Subcutaneous abdominal adipose tissue (tissue), 5 donors: ENCODE data around the gene NKG7.
"Not testable (repeated sequence)": the region's sequence is repeated elsewhere in the genome, so short reads cannot be mapped to it uniquely, and the experiment has no call there.

Experiments used
- H3K27ac ChIP-seq: one replicate; pipeline ENCODE4 v1.7.0; 2013; ENCODE audit warnings: low read depth, mild to moderate bottlenecking, inconsistent platforms, low read length, moderate library complexity
- H3K27me3 ChIP-seq, 5 donors: one replicate each; pipeline ENCODE4 v1.7.0; 2013; ENCODE audit warnings: low read length in 5 of 5, inconsistent platforms in 1 of 5; ENCODE audit not compliant: control insufficient read depth in 5 of 5, insufficient read depth in 4 of 5
- H3K36me3 ChIP-seq, 5 donors: one replicate each; pipeline ENCODE4 v1.7.0; 2013; ENCODE audit warnings: low read length in 5 of 5; ENCODE audit not compliant: control insufficient read depth in 5 of 5, insufficient read depth in 5 of 5
- H3K4me1 ChIP-seq, 5 donors: one replicate each; pipeline ENCODE4 v1.7.0; 2013; ENCODE audit warnings: low read length in 5 of 5, mild to moderate bottlenecking in 3 of 5, moderate library complexity in 1 of 5; ENCODE audit not compliant: control insufficient read depth in 5 of 5, insufficient read depth in 5 of 5
- H3K4me3 ChIP-seq, 5 donors: one replicate each; pipeline ENCODE4 v1.7.0; 2013; ENCODE audit warnings: low read length in 5 of 5, low read depth in 1 of 5
- H3K9ac ChIP-seq, 5 donors: one replicate each; pipeline ENCODE4 v1.7.0; 2013; ENCODE audit warnings: low read length in 5 of 5, mild to moderate bottlenecking in 4 of 5, moderate library complexity in 3 of 5
- H3K9me3 ChIP-seq, 5 donors: one replicate each; pipeline ENCODE4 v1.7.0; 2013; ENCODE audit warnings: low read length in 5 of 5; ENCODE audit not compliant: control insufficient read depth in 5 of 5
- donor health status: healthy.
- donor health status: healthy.
- donor health status: healthy.
- donor health status: healthy.
- donor health status: healthy.

NKG7 gene, protein sequence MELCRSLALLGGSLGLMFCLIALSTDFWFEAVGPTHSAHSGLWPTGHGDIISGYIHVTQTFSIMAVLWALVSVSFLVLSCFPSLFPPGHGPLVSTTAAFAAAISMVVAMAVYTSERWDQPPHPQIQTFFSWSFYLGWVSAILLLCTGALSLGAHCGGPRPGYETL

DNA sequence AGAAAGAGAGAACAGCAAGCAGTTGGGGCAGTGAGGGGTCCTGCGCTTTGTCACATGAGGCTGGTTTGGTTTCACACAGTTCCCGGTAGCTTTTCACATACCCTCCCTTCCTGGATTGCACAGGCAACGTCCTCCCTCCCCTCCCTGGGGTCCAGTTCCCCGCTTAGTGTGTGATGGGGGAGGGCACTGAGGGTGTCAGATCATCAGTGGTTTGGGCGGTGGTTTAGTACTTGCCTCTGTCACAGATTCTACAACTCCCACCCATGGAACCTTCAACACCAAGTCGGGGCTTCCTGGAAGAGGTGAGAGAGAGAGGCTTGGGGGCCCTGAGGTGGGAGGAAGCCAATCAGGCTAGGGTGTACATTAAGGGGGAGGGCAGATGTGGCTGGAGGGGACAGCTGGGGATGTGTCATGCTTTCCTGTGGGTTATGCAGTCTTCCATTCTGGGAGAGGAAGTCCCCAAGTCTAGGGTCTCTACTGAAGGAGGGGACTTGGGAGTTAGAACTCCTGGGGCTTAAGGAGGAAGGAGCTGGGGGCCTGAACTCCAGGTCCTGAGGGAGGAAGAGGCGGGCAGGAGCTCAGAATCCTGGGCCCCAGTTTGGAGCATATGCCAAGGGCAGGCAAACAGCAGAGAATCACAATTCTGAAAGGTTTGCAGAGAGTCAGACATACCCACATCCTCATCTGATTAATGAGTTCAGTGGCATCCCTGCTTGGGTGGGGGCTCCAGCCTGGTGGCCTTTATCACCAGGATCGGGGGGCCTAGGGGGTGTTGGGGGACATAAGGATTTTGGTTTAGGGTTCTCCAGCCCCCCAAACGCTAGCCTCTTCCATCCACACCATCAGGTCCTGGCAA lies at the start of gene NKG7:
NKG7 (minus strand) TSS at position 6 of the 856 bp plus-strand sequence. CDS start 119 bp downstream, outside the sequence.
- Histone ChIP-seq H3K9ac (no peak within 1 kb of the TSS), H3K27ac (no peak within 1 kb of the TSS)

DNA sequence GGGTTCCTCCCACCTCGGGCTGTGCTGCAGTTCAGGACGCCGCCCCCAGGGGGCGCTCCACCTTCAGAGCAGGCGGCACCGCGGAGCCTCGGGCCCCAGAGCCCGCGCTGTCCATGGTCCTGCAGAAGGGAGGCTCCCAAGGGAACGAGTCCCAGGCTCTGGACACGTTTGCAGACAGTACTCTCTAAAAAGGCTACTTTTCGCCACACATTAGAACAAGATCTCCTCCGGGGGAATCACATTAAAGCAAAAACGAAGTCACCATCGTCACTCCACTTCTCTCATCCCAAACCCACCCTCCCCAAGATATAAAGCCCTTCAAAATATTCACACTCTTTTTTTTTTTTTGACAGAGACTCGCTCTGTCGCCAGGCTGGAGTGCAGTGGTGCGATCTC lies 49.6 kb upstream of the NKG7 start:
- Histone ChIP-seq H3K9ac (no peak overlapping the region), H3K36me3 (no peaks in the 10 kb centered on the region), H3K9me3 (no peaks in the 10 kb centered on the region), H3K27me3 (peaks cover 2 to 15% (median 13%) of the 10 kb centered on the region in 5 donors), H3K4me3 (no peak overlapping the region), H3K4me1 (peaks cover 0 to 4% (median 0%) of the 10 kb centered on the region in 5 donors), H3K27ac (no peak overlapping the region)

More for the DNA sequence above, at the start of gene NKG7:
- Histone ChIP-seq H3K27me3 (no peaks in the 10 kb centered on the region), H3K9me3 (no peaks in the 10 kb centered on the region), H3K36me3 (no peaks in the 10 kb centered on the region), H3K4me1 (peaks cover 0 to 13% (median 7%) of the 10 kb centered on the region in 5 donors), H3K4me3 (peak within 1 kb of the TSS in 2 of 5 donors; percentile 21 to 22)

DNA sequence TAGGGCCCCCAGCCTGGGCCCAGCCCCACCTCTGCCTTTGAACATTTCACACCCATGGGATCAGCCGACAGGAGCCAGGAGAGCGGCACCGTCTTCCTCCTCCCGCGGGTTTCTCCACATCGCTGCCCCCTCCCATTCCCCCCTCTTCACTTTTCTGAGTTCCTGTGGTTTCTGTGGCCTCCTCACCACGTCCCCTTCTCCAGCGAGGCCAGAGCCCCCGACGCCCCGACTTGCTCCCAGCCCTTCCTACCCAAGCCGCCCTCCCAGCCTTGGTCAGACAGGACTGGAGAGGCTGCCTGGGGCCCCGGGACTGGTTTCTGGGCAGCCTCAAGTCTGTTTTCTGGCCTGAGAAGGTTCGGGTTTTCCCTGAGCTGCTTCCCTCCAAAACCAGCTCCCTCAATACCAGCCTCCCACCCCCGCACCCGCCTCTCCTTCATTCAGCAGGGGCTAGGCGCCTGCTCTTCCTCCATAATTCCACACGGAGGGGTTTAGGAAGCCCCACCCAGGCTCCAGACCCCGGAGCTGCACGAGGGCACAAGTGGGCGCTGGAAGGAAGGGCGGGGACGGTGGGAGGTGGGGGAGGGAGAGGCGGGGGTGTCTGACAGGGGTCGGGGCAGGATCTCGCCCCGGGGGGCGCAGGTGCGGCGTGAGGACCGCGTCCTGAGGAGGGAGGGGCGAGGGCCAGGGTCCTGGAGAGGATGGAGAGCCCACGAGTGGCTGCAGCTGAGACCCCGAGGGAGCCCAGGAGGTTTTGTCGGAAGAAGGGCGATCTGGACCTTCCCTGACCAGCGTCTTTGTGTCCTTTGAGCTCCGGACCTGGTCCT lies 49.0 kb upstream of the NKG7 start:
- H3K9me3 ChIP-seq = no peaks in the 10 kb centered on the region
- H3K9ac ChIP-seq = no peak overlapping the region
- H3K27ac ChIP-seq = no peak overlapping the region
- no peaks in the 10 kb centered on the region for H3K36me3 ChIP-seq
- peaks cover 2 to 16% (median 13%) of the 10 kb centered on the region in 5 donors for H3K27me3 ChIP-seq
- H3K4me1 ChIP-seq = peaks cover 0 to 6% (median 0%) of the 10 kb centered on the region in 5 donors
- H3K4me3 ChIP-seq = no peak overlapping the region

DNA sequence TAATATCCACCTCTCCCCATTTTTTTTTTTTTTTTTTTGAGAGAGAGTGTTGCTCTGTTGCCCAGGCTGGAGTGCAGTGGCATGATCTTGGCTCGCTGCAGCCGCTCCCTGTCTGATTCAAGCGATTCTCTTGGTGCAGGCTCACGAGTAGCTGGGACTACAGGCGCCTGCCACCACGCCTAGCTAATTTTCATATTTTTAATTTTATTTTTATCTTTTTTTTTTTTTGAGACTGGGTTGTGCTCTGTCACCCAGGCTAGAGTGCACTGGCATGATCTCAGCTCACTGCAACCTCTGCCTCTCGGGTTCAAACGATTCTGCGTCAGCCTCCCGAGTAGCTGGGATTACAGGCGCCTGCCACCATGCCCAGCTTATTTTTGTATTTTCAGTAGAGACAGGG lies 48.1 kb upstream of the NKG7 start:
- not testable (repeated sequence) for H3K4me3 ChIP-seq, H3K4me1 ChIP-seq, H3K9ac ChIP-seq, H3K36me3 ChIP-seq, H3K27ac ChIP-seq, H3K9me3 ChIP-seq
- peaks cover 2 to 15% (median 14%) of the 10 kb centered on the region in 5 donors for H3K27me3 ChIP-seq

DNA sequence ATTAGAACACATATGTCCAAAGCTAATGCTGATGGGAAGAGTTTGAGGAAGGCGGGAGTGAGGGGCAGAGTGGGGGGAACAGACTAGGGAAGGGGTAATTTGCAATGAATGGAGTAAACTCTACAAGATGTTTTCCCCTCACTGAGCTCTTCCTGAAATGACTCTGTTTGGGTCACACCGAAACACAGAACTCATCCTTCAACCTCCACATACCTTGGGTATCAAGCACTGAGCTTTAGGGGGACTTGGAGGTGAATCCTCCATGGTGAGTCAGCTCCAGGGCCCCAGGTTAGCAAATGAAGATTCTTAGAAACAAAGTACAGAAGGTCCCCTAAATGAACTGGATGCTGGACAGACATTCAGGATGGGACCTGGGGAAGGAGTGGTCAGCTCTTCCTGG lies 46.3 kb upstream of the NKG7 start:
- H3K4me3 ChIP-seq = no peak overlapping the region
- peaks cover 2 to 17% (median 15%) of the 10 kb centered on the region in 5 donors for H3K27me3 ChIP-seq
- no peaks in the 10 kb centered on the region for H3K9me3 ChIP-seq
- H3K9ac ChIP-seq = no peak overlapping the region
- H3K36me3 ChIP-seq = no peaks in the 10 kb centered on the region
- H3K4me1 ChIP-seq = peaks cover 0 to 6% (median 0%) of the 10 kb centered on the region in 5 donors
- no peak overlapping the region for H3K27ac ChIP-seq

DNA sequence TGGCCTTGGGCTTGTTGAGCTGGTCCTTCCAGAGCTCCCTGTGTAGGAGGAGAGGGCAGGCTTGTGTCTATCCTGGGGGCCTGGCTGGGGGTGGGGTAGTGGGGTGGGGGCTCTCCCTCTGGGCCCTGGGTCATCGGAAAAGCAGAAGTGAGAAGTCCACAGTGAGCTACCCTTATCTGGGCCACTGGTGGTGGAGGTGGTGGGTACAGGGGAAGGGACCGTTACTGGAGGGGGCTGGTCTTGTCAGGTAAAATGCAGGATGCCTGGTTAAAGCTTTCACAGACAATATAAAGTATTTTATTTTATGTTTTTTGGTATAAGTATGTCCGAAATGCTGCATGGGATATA lies 45.3 kb upstream of the NKG7 start:
- Histone ChIP-seq H3K27me3 (peaks cover 2 to 17% (median 15%) of the 10 kb centered on the region in 5 donors), H3K27ac (no peak overlapping the region), H3K4me1 (peaks cover 0 to 6% (median 0%) of the 10 kb centered on the region in 5 donors)

DNA sequence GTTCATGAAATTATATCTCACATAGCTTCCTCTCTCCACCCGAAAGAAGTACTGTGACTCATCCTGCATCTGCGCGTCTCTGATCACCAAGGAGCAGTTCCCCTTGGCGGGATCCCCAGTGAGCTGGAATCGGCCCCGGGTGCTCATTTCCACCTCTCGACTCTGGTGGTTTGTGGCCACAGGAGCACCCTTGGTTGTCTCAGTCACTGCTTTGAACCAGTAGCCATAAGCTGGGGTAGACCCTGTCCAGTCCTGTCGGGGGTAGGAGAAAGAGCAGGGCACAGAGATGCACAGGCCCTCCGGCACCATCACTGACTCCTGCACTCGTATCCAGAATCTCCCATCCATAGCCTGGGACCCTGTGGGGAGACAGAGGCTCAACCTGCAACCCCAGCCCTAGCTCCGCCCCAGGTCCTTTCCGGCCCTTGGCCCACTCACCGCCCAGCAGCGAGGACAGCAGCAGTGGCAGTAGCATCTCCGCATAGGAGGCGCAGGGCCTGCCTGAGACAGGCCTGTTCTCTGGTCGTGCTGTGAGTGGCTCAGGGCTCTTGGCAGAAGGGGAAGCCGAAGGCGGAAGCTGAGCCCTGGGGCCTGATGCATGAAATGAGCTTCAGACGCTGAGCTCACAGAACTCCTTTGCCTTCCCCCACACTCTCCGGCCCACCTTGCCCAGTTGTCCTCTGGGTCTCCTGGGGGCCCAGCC lies 44.8 kb upstream of the NKG7 start, which contains the start of gene SIGLEC10:
SIGLEC10 (minus strand) TSS at position 536 of the 703 bp plus-strand sequence; CDS start at position 475, 61 bp downstream.
- Histone ChIP-seq H3K4me1 (peaks cover 0 to 6% (median 0%) of the 10 kb centered on the region in 5 donors), H3K27ac (no peak within 1 kb of the TSS), H3K27me3 (peaks cover 2 to 17% (median 15%) of the 10 kb centered on the region in 5 donors), H3K9ac (no peak within 1 kb of the TSS), H3K9me3 (no peaks in the 10 kb centered on the region), H3K4me3 (no peak within 1 kb of the TSS), H3K36me3 (no peaks in the 10 kb centered on the region)

More for the DNA sequence above, 45.3 kb upstream of the NKG7 start:
- no peaks in the 10 kb centered on the region for H3K36me3 ChIP-seq
- H3K9me3 ChIP-seq = no peaks in the 10 kb centered on the region
- no peak overlapping the region for H3K4me3 ChIP-seq
- no peak overlapping the region for H3K9ac ChIP-seq

DNA sequence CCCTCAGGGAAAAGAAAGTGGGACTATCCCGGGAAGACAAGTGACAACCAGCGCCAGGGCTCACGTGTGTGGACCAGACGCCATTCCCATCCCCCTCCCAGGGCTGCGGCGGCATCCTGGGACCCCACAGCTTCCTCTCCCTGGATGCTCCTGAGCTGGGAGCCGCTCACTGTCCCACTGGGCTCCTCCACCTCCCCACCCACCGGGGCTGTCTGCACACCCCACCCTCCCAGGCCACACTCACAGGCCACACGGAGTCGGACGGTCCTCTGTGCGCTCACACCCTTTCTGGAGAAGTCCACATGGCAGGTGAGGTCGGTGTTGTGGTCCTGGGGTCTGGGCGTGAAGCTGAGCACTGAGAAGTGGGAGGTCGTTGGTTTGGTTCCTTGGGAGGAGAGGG lies 44.0 kb upstream of the NKG7 start:
- not testable (repeated sequence) for H3K9me3 ChIP-seq, H3K9ac ChIP-seq, H3K4me3 ChIP-seq, H3K27ac ChIP-seq, H3K4me1 ChIP-seq, H3K36me3 ChIP-seq
- peaks cover 2 to 18% (median 15%) of the 10 kb centered on the region in 5 donors for H3K27me3 ChIP-seq

DNA sequence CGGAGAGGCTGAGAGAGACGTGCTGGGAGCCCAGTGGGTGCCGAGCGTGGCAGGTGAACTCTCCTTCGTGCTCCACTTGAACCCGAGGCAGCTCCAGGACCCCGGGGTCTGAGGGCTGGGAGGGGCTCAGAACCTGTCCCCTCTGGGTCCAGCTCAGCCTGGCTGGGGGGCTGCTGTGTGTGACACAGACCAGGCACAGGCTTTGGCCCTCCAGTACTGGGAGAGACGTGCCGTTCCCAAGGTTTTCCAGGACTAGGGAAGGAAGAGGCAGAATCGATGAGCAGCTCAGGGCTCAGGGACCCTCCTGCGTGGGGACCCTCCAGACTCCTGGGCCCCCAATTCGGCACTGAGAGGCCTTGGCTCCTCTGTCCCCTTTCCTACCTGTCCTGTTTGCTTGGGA lies 42.7 kb upstream of the NKG7 start:
- H3K4me3 ChIP-seq = no peak overlapping the region
- no peaks in the 10 kb centered on the region for H3K9me3 ChIP-seq
- H3K27ac ChIP-seq = no peak overlapping the region
- H3K36me3 ChIP-seq = no peaks in the 10 kb centered on the region
- H3K4me1 ChIP-seq = peaks cover 0 to 6% (median 0%) of the 10 kb centered on the region in 5 donors
- no peak overlapping the region for H3K9ac ChIP-seq
- peaks cover 0 to 17% (median 12%) of the 10 kb centered on the region in 5 donors for H3K27me3 ChIP-seq
